NB4 (cell line): ENCODE results near the gene EFCC1.
"Not testable (repeated sequence)": the region's sequence is repeated elsewhere in the genome, so short reads cannot be mapped to it uniquely, and the experiment has no call there.

Experiments
- DNase-seq: peaks from one replicate; pipeline ENCODE4 v3.0.0; 2010; ENCODE audit warnings: low read depth
- H3K4me3 ChIP-seq: one replicate; pipeline ENCODE4 v1.5.1; 2011; ENCODE audit warnings: mild to moderate bottlenecking, low read depth, low read length, moderate library complexity
- MYC ChIP-seq: IDR thresholded peaks from 2 replicates; pipeline ENCODE4 v1.6.1; 2011; ENCODE audit warnings: low read depth, low read length
- POLR2A ChIP-seq: IDR thresholded peaks from 2 replicates; pipeline ENCODE4 v1.6.1; 2011; ENCODE audit warnings: mild to moderate bottlenecking; ENCODE audit not compliant: insufficient read length; ENCODE audit errors: extremely low read depth
- TF ChIP-seq, protein P1 (sequence below): IDR thresholded peaks from one replicate; pipeline ENCODE4 v1.5.1; 2012; ENCODE audit warnings: low read depth, low read length
- TF ChIP-seq, protein P2 (sequence below): IDR thresholded peaks from 2 replicates; pipeline ENCODE4 v1.6.1; 2011; ENCODE audit warnings: low read depth, low read length

EFCC1 gene

DNA sequence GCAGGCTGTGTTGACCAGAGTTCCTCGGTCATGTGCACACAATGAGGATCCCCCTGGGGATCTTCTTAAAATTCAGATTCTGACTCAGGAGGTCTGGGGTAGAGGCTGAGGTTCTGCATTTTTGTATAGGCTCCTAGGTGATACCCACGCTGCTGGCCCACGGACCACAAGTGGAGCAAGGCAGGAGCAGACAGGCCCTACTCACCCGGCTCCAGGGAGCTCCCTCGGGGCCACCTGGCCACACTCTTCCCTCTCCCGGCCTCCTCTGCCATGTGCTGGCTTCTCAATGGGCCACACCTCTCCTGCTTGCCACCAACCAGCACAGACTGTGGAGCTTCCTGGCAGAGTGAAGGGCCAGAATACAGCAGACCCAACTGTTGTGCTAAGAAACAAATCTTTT, 83.4 kb downstream of the EFCC1 start:
- peak; percentile 21 for DNase-seq
- no peak overlapping the region for H3K4me3 ChIP-seq
- TF ChIP-seq MYC, result no peak
- TF ChIP-seq, protein P1, sequence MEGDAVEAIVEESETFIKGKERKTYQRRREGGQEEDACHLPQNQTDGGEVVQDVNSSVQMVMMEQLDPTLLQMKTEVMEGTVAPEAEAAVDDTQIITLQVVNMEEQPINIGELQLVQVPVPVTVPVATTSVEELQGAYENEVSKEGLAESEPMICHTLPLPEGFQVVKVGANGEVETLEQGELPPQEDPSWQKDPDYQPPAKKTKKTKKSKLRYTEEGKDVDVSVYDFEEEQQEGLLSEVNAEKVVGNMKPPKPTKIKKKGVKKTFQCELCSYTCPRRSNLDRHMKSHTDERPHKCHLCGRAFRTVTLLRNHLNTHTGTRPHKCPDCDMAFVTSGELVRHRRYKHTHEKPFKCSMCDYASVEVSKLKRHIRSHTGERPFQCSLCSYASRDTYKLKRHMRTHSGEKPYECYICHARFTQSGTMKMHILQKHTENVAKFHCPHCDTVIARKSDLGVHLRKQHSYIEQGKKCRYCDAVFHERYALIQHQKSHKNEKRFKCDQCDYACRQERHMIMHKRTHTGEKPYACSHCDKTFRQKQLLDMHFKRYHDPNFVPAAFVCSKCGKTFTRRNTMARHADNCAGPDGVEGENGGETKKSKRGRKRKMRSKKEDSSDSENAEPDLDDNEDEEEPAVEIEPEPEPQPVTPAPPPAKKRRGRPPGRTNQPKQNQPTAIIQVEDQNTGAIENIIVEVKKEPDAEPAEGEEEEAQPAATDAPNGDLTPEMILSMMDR, result no peak
- TF ChIP-seq POLR2A, result no peak
- TF ChIP-seq, protein P2, sequence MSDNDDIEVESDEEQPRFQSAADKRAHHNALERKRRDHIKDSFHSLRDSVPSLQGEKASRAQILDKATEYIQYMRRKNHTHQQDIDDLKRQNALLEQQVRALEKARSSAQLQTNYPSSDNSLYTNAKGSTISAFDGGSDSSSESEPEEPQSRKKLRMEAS, result no peak

DNA sequence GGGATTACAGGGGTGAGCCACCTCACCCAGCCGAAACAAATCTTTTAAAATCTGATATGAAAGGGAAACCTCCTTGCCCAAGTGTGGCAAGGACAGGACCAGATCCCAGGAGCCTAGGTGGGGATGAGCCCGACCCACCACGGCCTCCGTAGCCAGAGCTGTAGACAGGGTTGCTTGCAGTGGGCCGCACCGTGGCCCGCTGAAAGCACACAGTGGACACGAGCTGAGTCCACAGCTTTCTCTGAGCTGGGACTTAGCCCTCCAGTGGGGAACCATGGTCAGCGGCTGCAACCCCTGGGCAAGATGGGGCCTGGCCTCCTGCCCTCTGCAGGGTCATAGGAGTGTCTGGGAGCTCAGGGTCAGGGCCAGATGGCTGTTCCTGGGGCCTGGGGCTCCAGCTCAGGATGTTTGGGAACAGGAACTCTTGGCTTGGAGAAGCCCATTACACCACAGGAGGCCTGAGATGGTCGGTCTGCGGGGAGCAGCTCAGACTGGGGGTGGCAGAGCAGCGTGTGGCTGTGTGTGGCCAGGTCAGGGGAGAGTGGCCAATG, 84.1 kb downstream of the EFCC1 start:
- TF ChIP-seq, protein P2, result no peak
- TF ChIP-seq POLR2A (no peak), MYC (no peak)
- TF ChIP-seq, protein P1, result no peak
- no peak overlapping the region for H3K4me3 ChIP-seq
- no peak for DNase-seq

DNA sequence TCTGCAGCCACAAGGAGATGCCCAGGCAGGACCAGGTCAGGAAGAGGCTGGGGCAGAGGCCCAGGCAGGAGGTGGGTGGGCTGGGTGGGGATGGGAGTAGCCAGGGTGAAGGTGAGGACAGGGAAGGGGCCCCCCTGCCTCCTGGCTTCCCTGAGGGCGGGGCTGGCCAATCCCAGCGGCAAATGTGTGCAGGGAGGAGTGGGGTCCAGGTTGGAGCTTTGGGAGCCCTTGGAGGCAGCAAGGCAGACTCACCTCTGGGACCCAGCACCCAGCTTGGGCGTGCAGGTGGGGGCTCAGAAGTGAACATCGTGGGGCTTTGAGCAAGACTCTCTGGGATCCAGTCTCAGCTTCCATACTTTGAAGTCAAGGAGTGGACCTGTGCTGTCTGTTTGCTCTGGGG, 84.7 kb downstream of the EFCC1 start:
- no peak for DNase-seq
- TF ChIP-seq POLR2A, result no peak
- TF ChIP-seq MYC, result no peak
- TF ChIP-seq, protein P1, result no peak
- TF ChIP-seq, protein P2, result no peak
- H3K4me3 ChIP-seq, result no peak overlapping the region

DNA sequence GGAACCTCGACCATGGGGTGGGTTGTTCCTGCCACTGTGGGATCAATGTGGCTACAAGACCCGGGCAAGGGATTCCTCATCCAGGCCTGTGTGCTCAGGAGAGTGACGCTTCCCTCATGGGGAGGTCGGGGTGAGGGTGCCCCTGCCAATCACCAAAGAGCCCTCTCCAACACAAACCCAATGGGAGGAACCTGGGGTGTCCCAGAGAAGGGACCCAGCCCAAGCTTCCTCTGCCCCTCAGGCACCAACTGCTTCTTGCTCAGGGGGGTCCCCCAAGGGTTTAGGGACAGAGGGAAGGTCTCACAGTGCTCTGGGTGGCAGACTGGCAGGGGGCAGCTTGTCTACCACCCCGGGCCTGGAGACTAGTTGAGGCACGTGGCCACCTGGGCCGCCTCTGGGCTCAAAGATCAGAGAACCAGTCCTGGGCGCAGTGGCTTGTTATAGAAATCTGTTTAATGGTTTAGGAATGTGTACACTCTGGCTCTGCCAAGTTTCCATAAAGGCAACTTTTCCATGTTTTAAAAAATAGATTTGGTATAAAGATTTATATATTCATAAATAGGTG, 86.1 kb downstream of the EFCC1 start:
- H3K4me3 ChIP-seq, result no peak overlapping the region
- DNase-seq, result no peak
- TF ChIP-seq, protein P1, result no peak
- TF ChIP-seq POLR2A (no peak), MYC (no peak)
- TF ChIP-seq, protein P2, result no peak

DNA sequence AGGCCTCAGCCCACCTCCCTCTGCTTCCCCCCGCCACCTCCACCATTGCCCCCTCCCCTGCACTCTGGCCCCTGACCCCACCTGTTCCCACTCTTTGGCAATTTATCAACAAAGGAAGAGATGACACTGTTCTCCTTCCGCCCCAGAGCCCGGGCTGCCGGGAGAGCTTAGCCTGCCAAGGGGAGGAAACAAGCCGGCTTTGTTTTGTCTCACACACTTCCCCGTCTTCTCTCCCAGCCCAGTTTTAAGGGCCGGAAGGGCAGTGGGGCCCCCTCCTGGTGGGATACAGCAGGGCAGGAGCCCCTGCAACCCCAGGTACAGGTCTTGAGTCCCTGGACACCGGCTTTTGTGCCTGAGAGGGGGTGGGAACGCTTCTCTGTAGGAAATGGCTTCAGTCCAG, 86.8 kb downstream of the EFCC1 start:
- DNase-seq, result peak; percentile 36
- H3K4me3 ChIP-seq, result not testable (repeated sequence)

DNA sequence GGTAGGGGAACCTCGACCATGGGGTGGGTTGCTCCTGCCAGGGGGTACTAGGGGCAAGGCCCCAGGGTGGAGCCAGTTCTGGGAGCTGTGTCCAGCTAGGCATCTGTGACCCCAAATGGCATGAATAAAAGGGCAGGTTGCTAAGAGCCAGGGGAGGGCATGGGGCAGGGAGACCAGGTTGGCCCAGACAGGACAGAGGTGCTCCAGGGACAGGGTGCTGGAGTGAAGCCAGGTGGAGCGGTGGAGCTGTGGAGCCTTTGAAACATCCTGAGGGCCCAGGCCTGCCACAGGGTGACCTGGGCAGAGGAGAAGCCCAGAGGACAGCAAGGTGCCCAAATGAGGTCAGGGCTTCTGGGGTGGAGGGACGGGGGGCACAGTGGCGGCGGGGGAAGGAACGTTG, 87.2 kb downstream of the EFCC1 start:
- H3K4me3 ChIP-seq, DNase-seq: not testable (repeated sequence)
